Ascending aorta (tissue), 2 donors: ENCODE data around the gene C6orf89. TPM values are rescaled to one million over a fixed set of nuclear protein-coding genes. Genes with fewer than 3 reads are reported as not detected.
"Not testable (repeated sequence)": the region's sequence is repeated elsewhere in the genome, so short reads cannot be mapped to it uniquely, and the experiment has no call there.

Source experiments
- DNase-seq, 2 donors: peaks; one replicate each; pipeline ENCODE4 v3.0.0-alpha.2; 2019; ENCODE audit warnings: low spot score in 2 of 2
- H3K27ac ChIP-seq, 2 donors: fragments of 200-600 bp; sonication (generic); one replicate each; pipeline ENCODE4 v1.5.1; 2016 to 2017; ENCODE audit warnings: mild to moderate bottlenecking in 1 of 2
- H3K27me3 ChIP-seq: fragments of 200-600 bp; sonication (generic); one replicate; pipeline ENCODE4 v1.5.1; 2017
- H3K36me3 ChIP-seq, 2 donors: fragments of 200-600 bp; sonication (generic); one replicate each; pipeline ENCODE4 v1.5.1; 2016
- H3K4me1 ChIP-seq, 2 donors: fragments of 200-600 bp; sonication (generic); one replicate each; pipeline ENCODE4 v1.5.1; 2016 to 2017; ENCODE audit warnings: mild to moderate bottlenecking in 1 of 2
- H3K4me3 ChIP-seq, 2 donors: fragments of 200-600 bp; sonication (generic); one replicate each; pipeline ENCODE4 v1.5.1; 2016 to 2017; ENCODE audit warnings: mild to moderate bottlenecking in 1 of 2
- H3K9me3 ChIP-seq, 2 donors: fragments of 200-600 bp; sonication (generic); one replicate each; pipeline ENCODE4 v1.5.1; 2016
- CTCF ChIP-seq, 3 experiments: fragments of 200-600 bp in 2 of 3; fragments of 450-650 bp in 1 of 3; sonication (generic) in 2 of 3; IDR thresholded peaks; one replicate each; pipeline ENCODE4 v1.5.1; 2016 to 2019; ENCODE audit warnings: antibody characterized with exemption in 3 of 3, mild to moderate bottlenecking in 1 of 3, moderate library complexity in 1 of 3
- intact Hi-C: fragments of 100-400 bp; cut with DNase I; formaldehyde crosslinking; loops from one replicate; pipeline ENCODE4 v1.15.1; 2023
- total RNA-seq: library from RNA; depleted of rRNA; stranded (reverse); fragments of >200 nt; gene quantifications from one replicate; pipeline ENCODE4 v1.1.0, GENCODE V29; 2016

C6orf89 gene
- total RNA-seq, 1 donor from 2014 or later, result 21.6 TPM

- Histone ChIP-seq H3K27ac (no peak overlapping the region), H3K9me3 (no peaks in the 10 kb centered on the region), H3K4me3 (no peak overlapping the region), H3K4me1 (peaks cover 0 to 4% of the 10 kb centered on the region in 2 donors), H3K36me3 (no peaks in the 10 kb centered on the region), H3K27me3 (no peaks in the 10 kb centered on the region)
- TF ChIP-seq CTCF (IDR thresholded peaks at IDR 0.05), result no peak
- no peak for DNase-seq
- intact Hi-C loops, result loop anchor here (5.0 kb wide), 1 partner anchor 34 kb away; no protein-coding TSS in a partner anchor
Observed at GRCh38 chr6:36933102-36933501, 47.4 kb downstream of the C6orf89 start.

DNA sequence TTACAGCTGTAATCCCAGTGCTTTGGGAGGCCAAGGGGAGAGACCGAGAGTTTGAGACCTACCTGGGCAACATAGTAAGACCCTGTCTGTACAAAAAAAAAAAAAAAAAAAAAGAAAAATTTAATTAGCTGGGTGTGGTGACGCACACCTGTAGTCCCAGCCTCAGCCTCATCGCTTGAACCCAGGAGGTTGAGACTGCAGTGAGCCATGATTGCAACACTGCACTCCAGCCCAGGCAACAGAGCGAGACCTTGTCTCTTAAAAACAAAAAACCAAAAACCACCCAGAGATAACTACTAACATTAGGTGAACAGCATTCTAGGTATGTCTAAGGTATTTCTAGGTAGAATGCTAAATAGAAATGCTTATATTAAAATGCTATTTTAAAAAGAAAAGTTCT lies 47.8 kb downstream of the C6orf89 start:
- Histone ChIP-seq H3K9me3 (no peaks in the 10 kb centered on the region), H3K27ac (no peak overlapping the region), H3K4me3 (no peak overlapping the region), H3K4me1 (peaks cover 0 to under 1% of the 10 kb centered on the region in 2 donors), H3K36me3 (no peaks in the 10 kb centered on the region), H3K27me3 (no peaks in the 10 kb centered on the region)
- no peak for DNase-seq
- intact Hi-C loops, result loop anchor here (5.0 kb wide), 1 partner anchor 34 kb away; no protein-coding TSS in a partner anchor
- TF ChIP-seq CTCF (IDR thresholded peaks at IDR 0.05), result no peak

- no peak for TF ChIP-seq CTCF (IDR thresholded peaks at IDR 0.05)
- intact Hi-C loops, result loop anchor here (5.0 kb wide), 1 partner anchor 32 kb away; no protein-coding TSS in a partner anchor
- Histone ChIP-seq H3K27me3 (no peaks in the 10 kb centered on the region), H3K9me3 (no peaks in the 10 kb centered on the region), H3K27ac (no peak overlapping the region), H3K4me3 (no peak overlapping the region), H3K36me3 (no peaks in the 10 kb centered on the region), H3K4me1 (no peaks in the 10 kb centered on the region)
- DNase-seq, result no peak
Observed at GRCh38 chr6:36934901-36935300, 49.1 kb downstream of the C6orf89 start.

GRCh38 chr6:36936824-36937223 lies 51.1 kb downstream of the C6orf89 start:
- intact Hi-C loops, result no loop called here
- TF ChIP-seq CTCF (IDR thresholded peaks at IDR 0.05), result no peak
- Histone ChIP-seq H3K27ac (no peak overlapping the region), H3K4me3 (no peak overlapping the region), H3K27me3 (no peaks in the 10 kb centered on the region), H3K4me1 (no peaks in the 10 kb centered on the region), H3K9me3 (no peaks in the 10 kb centered on the region), H3K36me3 (no peaks in the 10 kb centered on the region)
- no peak for DNase-seq

DNA sequence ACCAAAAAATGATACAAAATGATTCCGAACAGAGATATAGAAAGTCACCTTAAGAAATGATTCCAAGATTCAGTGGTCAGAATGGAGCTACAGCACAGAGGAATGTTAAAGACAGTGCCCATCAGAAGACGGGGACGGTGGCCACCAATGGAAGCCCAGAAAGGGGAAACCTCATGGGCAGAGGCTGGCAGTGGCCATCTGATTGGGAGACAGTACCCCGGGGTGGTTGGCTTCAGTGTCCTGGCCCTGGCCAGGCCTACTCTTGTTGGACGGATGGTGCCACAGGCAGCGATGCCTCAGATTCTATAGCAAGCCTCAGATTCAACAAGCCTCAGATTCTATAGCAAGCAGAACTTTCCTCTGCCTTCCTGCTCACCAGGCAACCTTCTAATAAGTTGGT lies 52.1 kb downstream of the C6orf89 start:
- DNase-seq, result no peak
- Histone ChIP-seq H3K9me3 (no peaks in the 10 kb centered on the region), H3K4me3 (no peak overlapping the region), H3K27ac (no peak overlapping the region), H3K27me3 (no peaks in the 10 kb centered on the region), H3K36me3 (no peaks in the 10 kb centered on the region), H3K4me1 (no peaks in the 10 kb centered on the region)
- TF ChIP-seq CTCF (IDR thresholded peaks at IDR 0.05), result no peak
- intact Hi-C loops, result no loop called here

DNA sequence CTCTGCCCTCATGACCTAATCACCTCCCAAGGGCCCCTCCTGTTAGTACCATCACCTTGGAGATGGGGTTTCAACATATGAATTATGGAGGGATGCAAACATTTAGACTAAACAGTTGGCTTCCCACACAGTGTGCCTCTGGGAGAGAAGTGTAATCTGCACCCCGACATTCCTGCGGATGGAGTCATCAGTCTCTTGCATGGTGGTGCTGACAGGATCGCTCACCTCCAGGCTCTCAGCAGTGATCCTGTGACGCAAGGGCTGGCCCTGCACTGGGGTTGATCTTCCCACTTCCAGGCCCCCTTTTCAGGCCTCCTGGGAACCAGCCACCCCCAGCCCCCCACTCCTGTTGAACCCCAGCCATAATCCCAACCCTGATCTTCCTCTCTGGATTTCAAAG lies 52.8 kb downstream of the C6orf89 start:
- no peak for TF ChIP-seq CTCF (IDR thresholded peaks at IDR 0.05)
- no peaks in the 10 kb centered on the region for H3K27me3 ChIP-seq
- no peak overlapping the region for H3K27ac ChIP-seq
- no peaks in the 10 kb centered on the region for H3K9me3 ChIP-seq
- no peak for DNase-seq
- no peak overlapping the region for H3K4me3 ChIP-seq
- no peaks in the 10 kb centered on the region for H3K4me1 ChIP-seq
- intact Hi-C loops, result no loop called here
- no peaks in the 10 kb centered on the region for H3K36me3 ChIP-seq

DNA sequence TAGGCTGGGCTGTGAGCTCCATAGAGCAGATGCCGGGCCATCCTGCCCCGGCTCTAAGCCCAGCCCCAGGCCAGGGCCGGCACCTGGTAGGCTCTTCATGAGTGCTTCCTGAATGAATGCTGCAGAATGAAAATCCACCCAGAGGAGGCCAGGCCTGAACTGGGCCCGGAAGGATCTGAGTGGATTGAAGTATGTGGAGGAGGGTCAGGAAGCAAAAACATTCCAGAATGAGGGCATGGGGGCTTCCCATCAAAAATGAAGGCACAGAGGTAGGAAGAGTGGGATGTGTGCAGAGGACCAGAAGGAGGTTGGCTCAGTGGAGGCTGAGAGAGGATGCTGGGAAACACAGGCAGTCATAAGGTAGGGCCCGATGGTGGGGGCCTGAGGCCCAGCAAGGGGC lies 53.3 kb downstream of the C6orf89 start:
- not testable (repeated sequence) for DNase-seq

More for the DNA sequence above, 53.3 kb downstream of the C6orf89 start:
- H3K9me3 ChIP-seq, H3K27ac ChIP-seq, H3K27me3 ChIP-seq, intact Hi-C loops, H3K4me1 ChIP-seq, H3K36me3 ChIP-seq, H3K4me3 ChIP-seq: not testable (repeated sequence)
